GM19463 (cell line): ENCODE results near the gene CHAF1A.

Source experiments
- ATAC-seq: cut with Tn5 transposase; IDR thresholded peaks from one replicate; pipeline ENCODE4 v1.9.1; 2021; ENCODE audit warnings: mild to moderate bottlenecking, moderate library complexity; ENCODE audit not compliant: unreplicated experiment

Gene CHAF1A

DNA sequence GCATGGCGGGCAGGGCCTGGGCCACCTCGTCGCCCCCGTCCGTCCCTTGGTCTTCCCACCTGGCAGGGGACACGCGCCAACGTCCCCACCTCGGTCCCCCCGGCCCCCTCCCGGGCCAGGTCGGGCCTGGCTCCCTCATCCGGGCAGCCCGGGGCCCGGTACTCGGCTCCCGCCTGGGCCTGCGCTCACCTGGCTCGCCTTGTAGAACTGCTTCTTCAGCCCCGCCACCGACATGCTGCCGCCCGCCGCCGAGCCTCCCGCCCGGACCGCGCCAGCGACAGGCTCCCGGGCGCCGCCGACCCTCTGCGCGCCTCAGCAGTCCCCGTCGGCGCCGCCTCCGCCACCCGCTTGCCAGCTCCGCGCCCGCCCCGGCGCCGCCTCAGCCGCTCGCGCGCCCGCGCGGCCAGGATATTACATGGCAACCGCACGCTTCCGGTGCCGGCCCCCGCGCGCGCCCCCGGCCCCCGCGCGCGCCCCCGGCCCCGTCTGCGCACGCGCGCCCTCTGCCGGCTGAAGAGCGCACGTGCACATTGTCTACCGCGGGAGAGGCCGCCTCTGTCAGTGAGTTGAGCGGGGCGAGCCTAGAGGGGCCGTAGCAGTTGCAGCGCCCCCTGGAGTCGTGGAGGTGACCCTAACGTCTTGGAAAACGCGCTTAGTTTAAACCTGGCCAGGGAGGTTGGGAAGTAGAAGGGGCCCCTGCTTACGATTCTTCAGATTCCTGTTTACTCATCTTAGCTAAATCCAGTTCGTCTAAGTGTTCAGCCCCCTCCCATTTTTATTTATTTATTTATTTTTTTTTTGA is 2.1 kb upstream of the CHAF1A start, which contains the start of gene SH3GL1:
SH3GL1 (minus strand) TSS at position 413 of the 802 bp plus-strand sequence; CDS start at position 234, 179 bp downstream.
- ATAC-seq = peak; percentile 55

DNA sequence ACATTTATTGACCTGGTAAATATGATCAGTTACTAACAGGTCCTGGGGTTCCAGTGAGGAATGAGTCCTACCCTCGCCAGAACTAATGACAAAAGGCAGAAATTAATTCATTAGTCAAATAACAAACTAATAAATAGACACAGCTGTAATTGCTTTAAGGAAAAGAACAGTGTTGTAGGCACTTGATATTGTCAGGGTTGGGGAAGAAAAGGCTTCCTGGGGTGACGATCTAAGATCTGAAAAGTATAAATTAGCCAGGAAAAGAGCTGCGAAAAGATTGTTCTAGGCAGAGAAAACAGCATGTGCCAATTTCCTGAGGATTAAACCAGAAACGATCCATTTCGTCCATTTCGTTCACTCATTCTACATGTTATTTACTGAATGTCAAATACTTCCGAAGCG is 670 bp upstream of the CHAF1A start:
- no peak for ATAC-seq

- ATAC-seq = no peak
These were observed 743 bp downstream of the CHAF1A start for GRCh38 chr19:4403005-4403761.

- ATAC-seq = no peak
These were observed 3.5 kb downstream of the CHAF1A start for GRCh38 chr19:4405977-4406376.

GRCh38 chr19:4406626-4407025 is 4.2 kb downstream of the CHAF1A start:
- no peak for ATAC-seq

- no peak for ATAC-seq
These were observed 6.9 kb downstream of the CHAF1A start for GRCh38 chr19:4409123-4409933.

DNA sequence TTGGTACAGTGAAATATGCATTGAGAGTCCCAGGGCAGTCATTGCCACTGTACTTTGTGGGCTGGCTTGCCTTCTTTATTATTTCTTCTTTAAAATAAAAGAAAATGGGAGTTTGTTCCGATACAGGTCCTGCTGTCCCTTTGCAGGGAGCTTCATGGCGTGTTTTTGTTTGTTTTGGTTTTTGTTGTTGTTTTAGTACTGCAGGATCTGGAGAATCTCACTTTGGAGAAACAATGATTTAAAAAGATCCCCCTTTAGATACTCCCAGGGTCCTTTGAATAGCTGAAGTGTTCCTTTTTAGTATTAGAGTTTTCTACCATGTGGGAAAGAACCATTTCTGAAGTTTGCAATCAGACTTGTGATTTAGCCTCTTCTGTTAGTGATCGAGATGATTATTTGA is 11.1 kb downstream of the CHAF1A start:
- no peak for ATAC-seq

DNA sequence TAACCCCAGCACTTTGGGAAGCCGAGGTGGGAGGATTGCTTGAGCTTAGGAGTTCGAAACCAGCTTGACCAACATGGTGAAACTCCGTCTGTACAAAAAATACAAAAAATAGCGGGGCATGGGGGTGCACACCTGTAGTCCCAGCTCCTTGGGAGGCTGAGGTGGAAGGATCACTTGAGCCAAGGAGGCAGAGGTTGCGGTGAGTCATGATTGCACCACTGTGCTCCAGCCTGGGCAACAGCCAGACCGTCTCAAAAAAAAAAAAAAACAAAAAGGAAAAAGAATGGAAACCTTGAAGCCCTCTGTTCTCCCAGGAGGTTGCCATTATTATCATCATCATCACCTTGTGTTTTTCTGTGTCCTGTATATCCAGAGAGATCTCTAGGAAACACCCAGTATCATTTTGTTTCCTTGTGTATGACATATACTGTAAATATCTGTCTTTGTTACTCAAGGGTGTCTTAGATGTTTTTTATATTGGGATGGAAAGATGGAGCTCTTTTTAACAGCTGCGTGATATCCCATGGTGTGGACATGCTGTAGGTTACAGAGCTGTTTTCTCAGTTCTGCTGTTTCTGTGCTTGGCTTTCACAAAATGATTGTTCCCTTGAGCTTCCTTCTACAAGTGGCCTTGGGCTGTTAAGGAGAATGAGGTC is 11.8 kb downstream of the CHAF1A start:
- ATAC-seq = no peak

- no peak for ATAC-seq
These were observed 12.4 kb downstream of the CHAF1A start for GRCh38 chr19:4414800-4415321.

GRCh38 chr19:4415352-4415751 is 12.9 kb downstream of the CHAF1A start:
- ATAC-seq = no peak

DNA sequence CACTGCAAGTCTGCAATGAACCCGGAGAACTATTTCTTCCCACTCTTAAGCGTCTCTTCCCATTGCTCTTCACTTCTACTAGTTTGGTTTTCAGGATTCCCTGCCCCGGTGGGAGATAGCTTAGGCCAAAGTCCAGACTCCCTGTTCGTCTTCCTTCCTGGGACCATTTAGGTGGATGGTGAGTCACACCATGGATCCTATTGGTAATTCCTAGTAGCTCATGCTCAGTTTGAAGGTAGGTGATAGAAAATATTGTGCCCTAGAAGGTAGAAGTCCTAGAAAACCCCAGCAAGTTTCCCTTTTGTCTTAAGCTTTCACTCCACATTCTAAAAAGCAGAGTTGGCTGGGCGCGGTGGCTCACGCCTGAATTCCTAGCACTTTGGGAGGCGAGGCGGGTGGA is 13.8 kb downstream of the CHAF1A start:
- ATAC-seq = no peak

DNA sequence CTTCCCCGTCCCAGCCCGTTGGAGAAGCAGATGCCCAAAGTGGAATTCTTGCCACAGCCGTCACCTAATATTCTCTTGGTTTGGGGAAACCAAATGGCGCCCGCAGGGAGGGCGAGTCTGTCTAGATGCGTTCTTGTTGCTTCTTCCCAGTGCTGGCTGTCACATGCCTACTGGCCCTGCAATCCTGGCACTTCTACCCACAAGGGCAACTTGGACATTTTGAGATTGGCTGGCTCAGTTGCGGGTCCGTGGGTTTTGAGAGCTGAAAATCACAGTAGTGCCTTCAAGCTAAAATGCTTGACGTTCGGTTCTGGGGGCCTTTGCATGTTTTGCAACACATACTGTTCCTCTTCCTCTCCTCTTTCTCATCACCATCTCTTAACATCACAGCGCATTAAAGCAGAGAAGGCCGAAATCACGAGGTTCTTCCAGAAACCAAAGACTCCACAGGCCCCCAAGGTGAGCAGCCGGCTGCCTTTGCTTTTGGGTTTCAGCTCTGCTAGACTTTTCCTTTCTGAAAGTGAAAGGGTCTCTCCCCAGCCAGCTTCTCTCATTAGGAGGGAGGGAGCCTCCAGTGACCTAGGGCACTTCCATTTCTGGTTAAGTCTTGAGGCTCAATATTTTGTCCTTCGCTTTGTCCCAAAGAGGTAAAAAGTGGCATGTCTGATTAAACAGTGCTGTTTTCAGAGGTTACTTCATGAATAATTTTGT is 21.1 kb downstream of the CHAF1A start:
- ATAC-seq = no peak

GRCh38 chr19:4425537-4425936 is 23.1 kb downstream of the CHAF1A start:
- ATAC-seq = no peak

DNA sequence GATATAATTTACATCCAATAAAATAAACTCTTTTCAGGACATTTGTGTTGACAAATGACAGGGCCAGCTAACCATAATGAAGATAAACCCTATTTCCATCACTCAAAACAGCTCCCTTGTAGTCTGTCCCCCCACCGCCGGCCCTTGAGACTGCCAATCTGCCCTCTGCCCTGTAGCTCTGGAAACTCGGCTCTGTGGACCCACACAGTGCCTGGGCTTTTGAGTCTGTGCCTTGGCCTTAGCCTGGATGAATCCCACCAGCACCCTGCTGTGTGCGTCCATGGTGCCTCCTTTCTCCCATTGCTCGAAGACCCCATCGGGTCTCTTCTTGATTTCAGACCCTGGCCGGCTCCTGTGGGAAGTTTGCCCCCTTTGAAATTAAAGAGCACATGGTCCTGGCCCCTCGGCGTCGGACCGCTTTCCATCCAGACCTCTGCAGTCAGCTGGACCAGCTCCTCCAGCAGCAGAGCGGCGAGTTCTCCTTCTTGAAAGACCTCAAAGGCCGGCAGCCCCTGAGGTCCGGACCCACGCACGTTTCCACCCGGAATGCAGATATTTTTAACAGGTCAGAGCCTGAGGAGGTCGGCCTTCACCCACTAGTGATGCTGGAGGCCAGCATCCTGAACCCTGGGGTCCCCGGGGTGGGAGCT is 26.0 kb downstream of the CHAF1A start:
- ATAC-seq = no peak

DNA sequence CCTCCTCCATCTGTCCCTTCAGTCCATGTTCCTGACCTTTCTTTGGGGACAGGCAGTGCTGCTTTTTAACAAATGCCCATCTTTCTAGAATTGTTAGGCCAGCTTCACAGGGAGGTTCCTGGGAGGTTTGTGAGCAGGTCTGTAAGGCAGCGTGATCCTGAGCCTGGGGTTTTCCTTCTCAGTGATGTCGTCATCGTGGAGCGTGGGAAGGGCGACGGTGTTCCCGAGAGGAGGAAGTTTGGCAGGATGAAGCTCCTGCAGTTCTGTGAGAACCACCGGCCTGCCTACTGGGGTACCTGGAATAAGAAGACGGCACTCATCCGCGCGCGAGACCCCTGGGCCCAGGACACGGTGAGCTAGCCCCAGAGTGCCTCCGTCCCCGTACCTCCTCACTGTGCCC is 26.8 kb downstream of the CHAF1A start:
- ATAC-seq = no peak

DNA sequence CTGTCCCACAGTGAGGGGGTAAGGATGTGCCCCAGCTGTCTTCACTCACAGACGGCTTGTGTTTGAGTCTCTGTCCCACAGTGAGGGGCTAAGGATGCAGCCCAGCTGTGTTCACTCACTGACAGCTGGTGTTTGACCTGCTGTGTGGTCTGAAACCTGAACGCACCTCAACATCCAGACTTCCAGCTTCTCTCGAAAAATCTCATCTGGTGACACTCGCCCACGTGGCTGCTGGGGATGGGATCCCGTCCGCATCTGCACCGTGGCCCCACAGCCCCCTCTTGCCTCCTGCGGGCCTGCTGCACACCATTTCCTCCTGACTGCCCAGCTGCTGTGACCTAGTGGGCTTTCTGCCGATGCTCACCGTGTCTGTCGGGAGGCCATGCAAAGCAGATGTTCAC is 27.3 kb downstream of the CHAF1A start:
- ATAC-seq = no peak

GRCh38 chr19:4430760-4431159 is 28.3 kb downstream of the CHAF1A start:
- no peak for ATAC-seq

- no peak for ATAC-seq
These were observed 28.9 kb downstream of the CHAF1A start for GRCh38 chr19:4431296-4431695.
